H1 (cell line): Measurements from ENCODE around the gene MAN2A1. TPM values are rescaled to one million over a fixed set of nuclear protein-coding genes. Genes with fewer than 3 reads are reported as not detected.

Experiments used
- BACH1 ChIP-seq: IDR thresholded peaks from 2 replicates; pipeline ENCODE4 v1.6.1; 2012; ENCODE audit warnings: low read length, improper control_type of control experiment
- CTCF ChIP-seq, 3 experiments: IDR thresholded peaks; 1 replicate in 2 of 3; 2 replicates in 1 of 3; pipeline versions ENCODE4 v1.5.1 to v1.6.1; 2011; ENCODE audit warnings: low read length in 3 of 3, mild to moderate bottlenecking in 3 of 3, inconsistent platforms in 2 of 3, low read depth in 1 of 3, moderate library complexity in 1 of 3; ENCODE audit not compliant: insufficient read depth in 1 of 3; ENCODE audit errors: control extremely low read depth in 1 of 3
- RAD21 ChIP-seq, 2 experiments: IDR thresholded peaks in 1 of 2; conservative IDR thresholded peaks in 1 of 2; 2 replicates each; pipeline ENCODE4 v1.6.1; 2011; ENCODE audit warnings: low read depth in 2 of 2, low read length in 2 of 2, improper control_type of control experiment in 1 of 2, inconsistent platforms in 1 of 2, mild to moderate bottlenecking in 1 of 2, moderate library complexity in 1 of 2
- SIRT6 ChIP-seq: IDR thresholded peaks from one replicate; pipeline ENCODE4 v1.7.1; 2012; ENCODE audit warnings: low read length, inconsistent platforms
- SP1 ChIP-seq: IDR thresholded peaks from 2 replicates; pipeline ENCODE4 v1.6.1; 2011; ENCODE audit warnings: low read depth, low read length
- polyA plus RNA-seq, 7 experiments: library from polyadenylated mRNA; depleted of rRNA in 3 of 7; stranded (reverse) in 5 of 7; unstranded in 2 of 7; fragments of >200 nt in 5 of 7; fragments of 200-250 nt in 2 of 7; gene quantifications; 1 replicate in 5 of 7; 2 replicates in 1 of 7; 4 replicates in 1 of 7; pipeline versions ENCODE4 v1.2.1 to v1.2.3, GENCODE V29; 2011 to 2013; ENCODE audit warnings: missing spikeins in 2 of 7, mixed read lengths in 2 of 7
- total RNA-seq: library from RNA; stranded (reverse); fragmentation: NEBNext Ultra II Directional; extraction: Animal tissue kit (Norgen Biotek cat#: 25700); gene quantifications from 2 replicates; pipeline ENCODE4 v1.2.1, GENCODE V29; 2021

Gene MAN2A1
- total and polyA plus RNA-seq, 2 of the 8 experiments (the other 6 are each of a cell fraction or from before 2014, with no cell fraction given), result 29.1 to 102 TPM

- TF ChIP-seq BACH1 (no peak), SIRT6 (no peak), RAD21 (IDR thresholded peaks at IDR 0.05 in 1 of 2, conservative IDR thresholded peaks at IDR 0.05 in 1 of 2; ENCODE audit: low read depth in 2 of 2, low read length in 2 of 2) (no peak), SP1 (no peak), CTCF (IDR thresholded peaks at IDR 0.05; ENCODE audit: control extremely low read depth in 1 of 3, insufficient read depth in 1 of 3, low read depth in 1 of 3, low read length in 3 of 3) (no peak)
Measured at GRCh38 chr5:109740966-109741365, 51.2 kb downstream of the MAN2A1 start (continued).
